Muscle of arm (tissue), 12 donors: ENCODE measurements around the gene ISYNA1. TPM values are rescaled to one million over a fixed set of nuclear protein-coding genes. Genes with fewer than 3 reads are reported as not detected.

Experiments
- DNase-seq: peaks from one replicate; pipeline ENCODE4 v3.0.0-alpha.2; 2013
- polyA plus RNA-seq, 12 donors: library from polyadenylated mRNA; unstranded; fragments of 120-200 nt; gene quantifications; one replicate each; pipeline ENCODE4 v1.2.1, GENCODE V29; 2013; ENCODE audit not compliant: insufficient read length in 12 of 12

ISYNA1 gene
- polyA plus RNA-seq, 12 donors = 97.4 to 180 (median 122) TPM; not detected in 1

DNA sequence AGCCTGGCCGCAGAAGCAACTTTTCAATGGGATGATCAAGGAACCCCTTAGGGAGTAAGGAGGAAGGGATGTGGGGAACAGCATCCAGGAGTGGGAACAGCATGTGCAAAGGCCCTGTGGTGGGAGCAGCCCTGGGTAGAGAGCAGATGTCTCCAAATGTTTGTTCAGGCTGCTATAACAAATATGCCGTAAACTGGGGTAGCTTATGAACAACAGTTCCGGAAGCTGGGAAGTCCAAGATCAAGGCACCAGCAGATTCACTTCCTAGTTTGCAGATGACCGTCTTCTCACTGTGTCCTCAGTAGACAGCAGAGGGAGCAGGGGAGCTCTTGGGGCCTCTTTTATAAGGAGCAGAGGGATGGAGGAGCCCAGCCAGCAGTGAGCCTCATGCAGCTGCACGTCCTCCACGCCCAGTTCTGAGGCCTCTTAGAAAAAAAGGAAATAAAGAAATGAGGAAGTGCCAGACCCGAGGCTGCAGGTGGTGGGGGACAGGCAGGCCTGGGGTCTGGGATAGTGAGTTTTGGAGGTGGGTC is 36.3 kb downstream of the ISYNA1 start:
- DNase-seq = peak; percentile 84

GRCh38 chr19:18399008-18399407 is 38.9 kb downstream of the ISYNA1 start:
- DNase-seq = no peak

- DNase-seq = no peak
Measured at GRCh38 chr19:18397242-18398202, 40.4 kb downstream of the ISYNA1 start, which contains the start of gene LRRC25. LRRC25 (minus strand) TSS chr19:18397622; CDS start chr19:18396963, 659 bp downstream.

DNA sequence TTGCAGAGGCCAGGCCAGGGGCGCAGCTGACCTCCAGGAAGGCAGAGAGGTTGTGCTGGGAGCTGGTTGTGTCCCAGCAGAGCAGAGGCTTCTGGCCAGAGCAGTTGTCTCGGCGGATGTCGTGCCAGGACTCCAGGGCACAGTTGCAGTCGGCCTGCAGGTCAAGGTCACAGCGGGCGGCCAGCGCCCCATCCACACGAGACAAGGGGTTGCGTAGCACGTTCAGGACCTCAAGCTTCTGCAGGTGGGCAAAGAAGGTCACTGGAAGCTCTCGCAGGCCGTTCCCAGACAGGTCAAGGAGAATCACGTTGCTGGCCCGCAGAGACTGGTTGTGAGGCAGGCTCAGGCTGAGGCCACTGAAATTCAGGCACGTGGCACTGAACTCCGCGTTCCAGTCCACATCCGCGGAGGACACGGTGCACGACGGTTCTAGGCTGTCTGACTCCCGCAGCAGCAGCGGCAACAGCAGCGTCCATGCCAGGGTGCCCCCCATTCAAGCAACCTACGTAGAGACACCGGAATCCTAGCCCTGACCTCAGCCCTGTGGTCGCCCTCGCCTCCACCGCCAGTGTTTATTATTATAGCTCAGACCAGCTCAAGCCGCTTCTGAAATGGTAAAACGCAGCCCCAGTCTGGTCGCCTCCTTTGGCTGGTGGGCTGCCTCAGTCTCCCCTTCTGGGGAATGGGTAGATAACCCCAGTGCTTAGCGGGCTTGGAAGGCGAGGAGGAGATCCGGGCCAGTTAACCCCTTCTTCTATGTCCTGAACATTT is 41.3 kb downstream of the ISYNA1 start:
- DNase-seq = no peak

DNA sequence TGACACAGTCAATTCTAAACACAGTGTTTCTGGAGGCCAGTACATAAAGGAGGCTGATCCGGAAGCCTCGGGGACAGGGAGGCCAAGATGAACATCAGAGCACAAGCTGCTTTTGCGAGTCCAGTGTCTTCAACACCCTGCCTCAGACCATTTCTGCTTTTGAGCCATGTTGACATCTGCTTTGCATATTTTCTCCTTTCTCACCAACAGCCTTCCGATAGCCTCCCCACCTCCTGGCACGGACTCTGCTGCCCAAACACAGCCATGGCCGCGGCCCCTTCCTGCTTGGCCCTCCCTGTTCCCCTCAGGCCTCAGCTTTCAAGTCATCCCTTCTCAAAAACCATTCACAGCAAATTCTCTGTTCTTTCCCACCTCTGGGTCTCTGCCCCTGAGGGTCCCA is 44.1 kb downstream of the ISYNA1 start:
- no peak for DNase-seq

DNA sequence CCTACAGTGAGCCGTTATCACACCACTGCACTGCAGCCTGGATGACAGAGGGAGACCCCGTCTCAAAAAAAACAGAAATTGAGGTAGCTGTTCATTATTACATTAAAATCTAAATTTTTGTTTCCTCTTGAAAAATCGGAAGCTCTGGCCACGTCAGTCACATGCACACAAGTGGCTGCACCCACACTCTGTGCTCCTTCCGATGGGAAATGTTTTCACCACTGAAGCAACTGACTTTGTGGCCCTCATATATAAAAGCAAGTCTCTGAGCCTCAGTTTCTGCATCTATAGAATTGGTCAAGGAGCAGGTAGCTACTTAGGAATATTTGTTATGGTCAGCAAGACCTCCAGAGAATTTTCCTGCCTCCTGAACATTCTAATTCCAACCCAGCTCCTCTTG is 45.0 kb downstream of the ISYNA1 start:
- no peak for DNase-seq

DNA sequence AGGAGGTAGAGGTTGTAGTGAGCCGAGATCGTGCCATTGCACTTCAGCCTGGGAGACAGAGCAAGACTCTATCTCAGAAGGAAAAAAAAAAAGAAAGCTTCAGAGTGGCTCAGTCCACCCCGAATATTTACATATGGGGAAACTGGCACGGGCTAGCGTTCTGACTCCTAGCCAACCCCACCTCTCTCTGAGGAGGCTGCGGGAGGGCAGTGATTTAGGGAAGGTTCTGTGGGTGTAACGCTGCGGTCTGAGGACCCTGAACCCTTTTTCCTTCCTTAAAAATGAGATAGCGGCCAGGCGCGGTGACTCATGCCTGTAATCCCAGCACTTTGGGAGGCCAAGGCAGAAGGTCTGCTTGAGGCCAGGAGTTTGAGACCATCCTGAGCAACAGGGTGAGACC is 45.5 kb downstream of the ISYNA1 start:
- DNase-seq = no peak

GRCh38 chr19:18391509-18392075 is 46.3 kb downstream of the ISYNA1 start:
- DNase-seq = no peak

DNA sequence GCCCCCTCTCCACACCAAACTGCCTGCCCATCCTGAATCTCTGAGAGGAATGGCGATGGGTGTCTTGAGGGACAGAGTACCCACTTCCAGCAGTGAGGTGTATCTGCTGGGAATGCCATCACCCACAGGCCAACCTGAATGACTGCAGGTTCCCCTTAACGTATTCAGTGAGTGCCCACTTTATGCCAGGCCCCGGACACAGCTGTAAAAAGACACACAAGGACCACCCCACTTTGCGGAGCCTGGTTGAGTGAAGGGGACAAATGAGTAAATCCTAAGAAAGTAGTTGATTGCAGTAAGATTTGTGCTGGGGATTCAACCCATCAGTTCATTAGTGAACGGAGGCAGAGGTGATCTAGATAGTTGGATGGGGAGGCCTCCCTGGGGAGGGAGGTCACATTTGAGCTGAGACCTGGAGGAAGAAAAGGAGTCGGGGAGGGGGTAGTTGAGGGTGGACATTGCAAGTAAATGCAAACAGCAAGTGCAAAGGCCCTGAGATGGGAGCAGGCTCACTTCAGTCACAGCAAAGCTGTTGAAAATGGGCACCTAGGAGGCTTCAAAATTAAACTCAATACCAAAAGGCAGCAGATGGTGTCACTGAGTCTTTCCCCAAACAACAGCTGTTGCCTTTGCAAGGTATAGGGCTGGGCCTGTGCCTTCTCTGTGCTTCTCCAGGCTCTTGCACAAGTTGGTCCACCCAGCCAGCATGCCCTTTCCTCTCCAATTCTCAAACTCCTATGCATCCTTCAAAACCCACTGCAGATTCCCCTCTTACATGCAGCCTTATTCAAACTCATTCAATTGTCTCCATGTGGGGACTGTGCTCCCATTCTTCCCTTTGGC is 47.6 kb downstream of the ISYNA1 start:
- no peak for DNase-seq

DNA sequence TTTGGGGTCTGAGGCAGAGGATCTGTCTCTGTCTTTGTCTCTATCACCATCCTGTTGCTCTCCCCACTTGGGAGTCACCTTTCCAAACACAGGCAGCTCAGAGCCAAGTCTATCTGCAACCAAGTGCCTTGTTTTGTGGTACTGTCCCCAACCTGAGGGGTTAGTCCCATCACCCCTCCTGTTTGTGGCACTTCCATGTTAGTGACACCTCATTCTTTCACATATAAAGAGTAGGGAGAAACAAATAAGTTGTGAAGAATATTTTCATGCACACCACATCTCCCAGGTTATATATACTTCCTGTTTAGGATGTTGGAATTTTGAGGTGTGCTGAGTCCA is 48.2 kb downstream of the ISYNA1 start:
- DNase-seq = no peak

DNA sequence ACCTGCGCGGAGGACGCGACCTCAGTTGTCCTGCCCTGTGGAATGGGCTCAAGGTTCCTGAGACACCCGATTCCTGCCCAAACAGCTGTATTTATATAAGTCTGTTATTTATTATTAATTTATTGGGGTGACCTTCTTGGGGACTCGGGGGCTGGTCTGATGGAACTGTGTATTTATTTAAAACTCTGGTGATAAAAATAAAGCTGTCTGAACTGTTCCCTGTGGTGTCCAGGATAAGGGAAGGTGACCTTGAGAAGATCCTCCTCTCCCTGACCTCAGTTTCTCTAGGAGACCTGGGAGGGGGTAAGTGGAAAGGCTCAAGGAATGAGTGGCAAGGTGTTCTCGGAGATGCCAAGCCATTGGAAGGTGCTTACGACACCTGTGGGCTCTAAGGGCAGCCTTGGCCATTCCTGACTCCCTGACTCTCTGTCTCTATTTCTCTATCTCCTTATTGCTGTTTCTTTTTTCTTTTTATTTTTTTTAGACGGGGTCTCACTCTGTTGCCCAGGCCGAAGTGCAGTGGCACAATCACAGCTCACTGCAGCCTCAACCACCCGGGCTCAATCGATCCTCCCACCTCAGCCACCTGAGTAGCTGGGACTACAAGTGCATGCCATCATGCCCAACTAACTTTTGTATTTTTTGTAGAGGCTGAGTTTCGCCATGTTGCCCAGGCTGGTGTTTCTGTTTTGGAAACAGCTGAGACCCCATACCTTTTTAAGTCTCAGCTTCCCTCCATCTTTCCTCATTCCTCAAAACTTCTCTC is 48.8 kb downstream of the ISYNA1 start:
- no peak for DNase-seq

DNA sequence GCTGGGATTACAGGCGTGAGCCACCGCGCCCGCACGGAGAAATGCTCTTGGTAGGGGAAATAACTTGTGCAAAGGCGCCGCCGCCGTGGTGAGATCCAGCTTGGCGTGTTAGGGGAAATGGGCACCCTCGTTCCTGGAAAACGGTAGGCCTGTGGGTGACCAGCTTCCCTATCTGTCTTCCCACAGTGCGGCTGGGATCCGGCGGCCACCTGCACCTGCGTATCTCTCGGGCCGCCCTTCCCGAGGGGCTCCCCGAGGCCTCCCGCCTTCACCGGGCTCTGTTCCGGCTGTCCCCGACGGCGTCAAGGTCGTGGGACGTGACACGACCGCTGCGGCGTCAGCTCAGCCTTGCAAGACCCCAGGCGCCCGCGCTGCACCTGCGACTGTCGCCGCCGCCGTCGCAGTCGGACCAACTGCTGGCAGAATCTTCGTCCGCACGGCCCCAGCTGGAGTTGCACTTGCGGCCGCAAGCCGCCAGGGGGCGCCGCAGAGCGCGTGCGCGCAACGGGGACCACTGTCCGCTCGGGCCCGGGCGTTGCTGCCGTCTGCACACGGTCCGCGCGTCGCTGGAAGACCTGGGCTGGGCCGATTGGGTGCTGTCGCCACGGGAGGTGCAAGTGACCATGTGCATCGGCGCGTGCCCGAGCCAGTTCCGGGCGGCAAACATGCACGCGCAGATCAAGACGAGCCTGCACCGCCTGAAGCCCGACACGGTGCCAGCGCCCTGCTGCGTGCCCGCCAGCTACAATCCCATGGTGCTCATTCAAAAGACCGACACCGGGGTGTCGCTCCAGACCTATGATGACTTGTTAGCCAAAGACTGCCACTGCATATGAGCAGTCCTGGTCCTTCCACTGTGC is 49.6 kb downstream of the ISYNA1 start:
- DNase-seq = peak; percentile 90

GRCh38 chr19:18386543-18387271 is 51.2 kb downstream of the ISYNA1 start:
- DNase-seq = no peak

GRCh38 chr19:18385675-18386542 is 52.0 kb downstream of the ISYNA1 start, which contains the start of gene GDF15:
GDF15 (plus strand) TSS chr19:18386158; CDS start chr19:18386190, 32 bp downstream.
- DNase-seq = no peak

- no peak for DNase-seq
Measured at GRCh38 chr19:18385359-18385674, 52.6 kb downstream of the ISYNA1 start.

DNA sequence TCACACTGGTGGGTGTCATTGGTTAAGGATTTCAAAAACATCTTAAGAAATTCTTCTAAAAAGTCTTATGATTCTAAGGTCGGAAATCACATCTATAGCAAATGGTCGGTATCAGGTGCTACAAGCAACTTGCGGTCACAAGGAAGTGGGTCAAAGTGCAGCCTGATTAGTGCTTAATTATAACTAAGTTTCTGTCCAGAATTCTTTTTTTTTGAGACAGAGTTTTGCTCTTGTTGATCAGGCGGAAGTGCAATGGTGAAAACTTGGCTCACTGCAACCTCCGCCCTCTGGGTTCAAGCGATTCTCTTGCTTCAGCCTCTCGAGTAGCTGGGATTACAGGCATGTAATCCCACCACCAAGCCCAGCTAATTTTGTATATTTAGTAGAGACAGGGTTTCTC is 53.2 kb downstream of the ISYNA1 start:
- no peak for DNase-seq
